Thoracic aorta (tissue), 2 donors: ENCODE results near the gene CAPNS1. TPM values are rescaled to one million over a fixed set of nuclear protein-coding genes. Genes with fewer than 3 reads are reported as not detected.

Source experiments
- ATAC-seq: fragments of 150-250 bp; one replicate; pipeline ENCODE4 v1.8.0; 2017; ENCODE audit warnings: low read depth; ENCODE audit not compliant: insufficient number of reproducible peaks, low FRiP score
- DNase-seq: peaks from one replicate; pipeline ENCODE4 v3.0.0-alpha.2; 2020; ENCODE audit warnings: low spot score
- H3K27ac ChIP-seq, 2 donors: fragments of 200-600 bp; sonication (generic); 1 replicate in 1 of 2; 2 replicates in 1 of 2; pipeline ENCODE4 v1.5.1; 2016; ENCODE audit warnings: mild to moderate bottlenecking in 2 of 2, moderate library complexity in 2 of 2
- H3K27me3 ChIP-seq: fragments of 200-600 bp; sonication (generic); replicated peaks from 2 replicates; pipeline ENCODE4 v1.6.0; 2016; ENCODE audit warnings: mild to moderate bottlenecking; ENCODE audit not compliant: insufficient read depth
- H3K36me3 ChIP-seq: fragments of 200-600 bp; sonication (generic); one replicate; pipeline ENCODE4 v1.5.1; 2016
- H3K4me1 ChIP-seq, 2 donors: fragments of 200-600 bp; sonication (generic); 1 replicate in 1 of 2; 2 replicates in 1 of 2; pipeline versions ENCODE4 v1.5.1 to v1.6.0; 2016; ENCODE audit warnings: low read depth in 2 of 2, mild to moderate bottlenecking in 1 of 2; ENCODE audit not compliant: control insufficient read depth in 1 of 2
- H3K4me3 ChIP-seq: fragments of 200-600 bp; sonication (generic); 2 replicates; pipeline ENCODE4 v1.5.1; 2016; ENCODE audit warnings: mild to moderate bottlenecking
- H3K9me3 ChIP-seq: fragments of 200-600 bp; sonication (generic); 2 replicates; pipeline ENCODE4 v1.5.1; 2016
- CTCF ChIP-seq: fragments of 200-600 bp; sonication (generic); IDR thresholded peaks from one replicate; pipeline ENCODE4 v1.5.1; 2019; ENCODE audit warnings: antibody characterized with exemption
- total RNA-seq, 2 donors: library from RNA; depleted of rRNA; stranded (reverse); fragments of >200 nt; gene quantifications; one replicate each; pipeline versions ENCODE4 v1.1.0 to v1.2.3, GENCODE V29; 2016

CAPNS1 gene
- total RNA-seq, 2 donors from 2014 or later, result 161 to 220 TPM

GRCh38 chr19:36152352-36153091 lies 12.7 kb downstream of the CAPNS1 start, which contains the start of gene COX7A1:
COX7A1 (minus strand) TSS chr19:36152447; CDS start chr19:36152407, 40 bp downstream.
- no peak for DNase-seq
- TF ChIP-seq CTCF, result no peak
- H3K27me3 ChIP-seq, result no peaks in the 10 kb centered on the region
- peak; percentile 74 for ATAC-seq
- peaks cover 21% of the 10 kb centered on the region for H3K36me3 ChIP-seq
- H3K9me3 ChIP-seq, result no peaks in the 10 kb centered on the region
- peaks cover 12 to 22% of the 10 kb centered on the region in 2 donors for H3K4me1 ChIP-seq
- peak within 1 kb of the TSS; percentile 98 to 99 for H3K27ac ChIP-seq
- H3K4me3 ChIP-seq, result peak within 1 kb of the TSS; percentile 83

DNA sequence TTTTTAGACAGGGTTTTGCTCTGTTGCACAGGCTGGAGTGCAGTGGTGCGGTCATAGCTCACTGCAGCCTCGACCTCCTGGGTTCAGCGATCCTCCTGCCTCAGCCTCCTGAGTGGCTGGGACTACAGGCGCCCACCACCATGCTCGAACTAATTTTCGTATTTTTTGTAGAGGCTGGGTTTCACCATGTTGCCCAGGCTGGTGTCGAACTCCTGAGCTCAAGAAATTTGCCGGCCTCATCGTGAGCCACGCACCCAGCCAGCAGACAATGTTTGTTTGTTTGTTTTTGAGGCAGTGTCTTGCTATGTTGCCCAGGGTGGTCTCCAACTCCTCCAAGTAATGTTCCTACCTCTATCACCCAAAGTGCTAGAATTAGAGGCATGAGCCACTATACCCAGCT lies 13.3 kb downstream of the CAPNS1 start:
- TF ChIP-seq CTCF, result no peak
- DNase-seq (no peak), ATAC-seq (no peak)
- Histone ChIP-seq H3K27me3 (no peaks in the 10 kb centered on the region), H3K4me1 (peaks cover 12 to 22% of the 10 kb centered on the region in 2 donors), H3K9me3 (no peaks in the 10 kb centered on the region), H3K36me3 (peaks cover 15% of the 10 kb centered on the region), H3K4me3 (peak overlapping the region; percentile 83), H3K27ac (peak overlapping the region; percentile 98 to 99)

DNA sequence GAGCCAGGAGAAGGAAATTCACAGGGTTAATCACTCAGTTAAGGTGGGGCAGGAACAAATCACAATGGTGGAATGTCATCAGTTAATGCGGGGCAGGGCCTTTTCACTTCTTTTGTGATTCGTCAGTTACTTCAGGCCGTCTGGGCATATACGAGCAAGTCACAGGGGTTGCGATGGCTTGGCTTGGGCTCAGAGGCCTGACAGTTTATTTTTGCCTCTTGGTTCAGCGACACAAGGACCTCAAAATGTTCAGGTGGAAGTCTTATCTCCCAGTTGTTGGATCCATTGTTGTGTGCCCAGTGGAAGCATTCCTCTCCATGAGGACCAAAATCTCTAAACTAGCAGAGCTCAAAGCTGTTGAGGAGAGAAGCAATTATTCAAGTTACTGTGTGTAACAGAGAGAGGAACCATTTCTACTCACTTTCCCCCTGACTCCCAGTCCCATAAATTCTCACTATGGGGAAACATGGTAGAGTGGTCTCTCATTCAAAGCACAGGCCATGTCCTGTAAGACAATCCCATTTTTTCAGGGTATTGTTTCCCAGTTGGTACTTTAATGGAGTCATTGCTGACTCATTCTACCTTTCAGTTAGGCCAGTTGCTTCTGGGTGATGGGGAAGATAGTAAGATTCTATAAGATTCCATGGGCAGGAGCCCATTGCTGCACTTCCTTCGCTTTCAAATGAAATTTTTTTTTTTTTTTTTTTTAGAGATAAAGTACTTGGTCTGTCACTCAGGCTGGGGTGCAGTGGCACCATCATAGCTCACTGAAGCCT lies 21.1 kb downstream of the CAPNS1 start:
- Histone ChIP-seq H3K27me3 (no peaks in the 10 kb centered on the region), H3K4me3 (no peak overlapping the region), H3K9me3 (no peaks in the 10 kb centered on the region), H3K36me3 (peaks cover 3% of the 10 kb centered on the region), H3K27ac (no peak overlapping the region), H3K4me1 (no peaks in the 10 kb centered on the region)
- DNase-seq (no peak), ATAC-seq (no peak)
- no peak for TF ChIP-seq CTCF

DNA sequence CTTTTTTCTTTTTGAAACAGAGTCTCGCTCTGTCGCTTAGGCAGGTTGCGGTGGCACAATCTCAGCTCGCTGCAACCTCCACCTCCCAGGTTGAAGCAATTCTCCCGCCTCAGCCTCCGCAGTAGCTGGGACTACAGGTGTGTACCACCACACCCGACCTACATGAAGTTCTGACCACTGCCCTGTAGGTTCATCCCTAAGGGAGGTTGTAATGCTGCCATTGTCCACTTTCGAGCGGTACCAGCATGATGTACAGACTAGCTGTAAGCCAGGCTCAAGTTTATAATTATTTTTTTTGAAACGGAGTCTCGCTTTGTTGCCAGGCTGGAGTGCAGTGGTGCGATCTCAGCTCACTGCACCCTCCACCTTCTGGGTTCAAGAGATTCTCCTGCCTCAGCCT lies 23.9 kb downstream of the CAPNS1 start:
- DNase-seq (no peak), ATAC-seq (no peak)
- no peak overlapping the region for H3K4me3 ChIP-seq
- H3K4me1 ChIP-seq, result peaks cover 0 to 2% of the 10 kb centered on the region in 2 donors
- no peak for TF ChIP-seq CTCF
- no peak overlapping the region for H3K27ac ChIP-seq
- H3K36me3 ChIP-seq, result peaks cover 3% of the 10 kb centered on the region
- no peaks in the 10 kb centered on the region for H3K9me3 ChIP-seq
- H3K27me3 ChIP-seq, result no peaks in the 10 kb centered on the region

- ATAC-seq, result peak; percentile 36
- H3K27ac ChIP-seq, result peak overlapping the region; percentile 64 to 84
- no peak for TF ChIP-seq CTCF
These were observed 29.4 kb downstream of the CAPNS1 start for GRCh38 chr19:36169084-36169760.

More at GRCh38 chr19:36169084-36169760, 29.4 kb downstream of the CAPNS1 start:
- DNase-seq, result no peak
- no peaks in the 10 kb centered on the region for H3K9me3 ChIP-seq
- H3K27me3 ChIP-seq, result no peaks in the 10 kb centered on the region
- H3K4me3 ChIP-seq, result peak overlapping the region; percentile 5
- H3K4me1 ChIP-seq, result peaks cover 0 to 16% of the 10 kb centered on the region in 2 donors
- no peaks in the 10 kb centered on the region for H3K36me3 ChIP-seq
